ENCODE measurements around the gene TAX1BP1.

- TF ChIP-seq CTCF (IDR thresholded peaks at IDR 0.05; ENCODE audit: borderline replicate concordance, extremely low read depth, low read length, poor library complexity, severe bottlenecking) (no peak), EZH2 (IDR thresholded peaks at IDR 0.05; ENCODE audit: borderline replicate concordance, low read depth, low read length, severe bottlenecking) (no peak)
Measured at GRCh38 chr7:27730112-27730511, 9.8 kb upstream of the TAX1BP1 start.

All from DND-41 (cell line).